DOHH2 (cell line): Measurements from ENCODE around the gene TVP23C.

Experiments
- H3F3A ChIP-seq: fragments of 200-600 bp; sonication (generic), shearing (Covaris generic); 2 replicates; pipeline ENCODE4 v1.6.0; 2016; ENCODE audit warnings: antibody characterized with exemption, mild to moderate bottlenecking; ENCODE audit not compliant: control insufficient read depth, insufficient read depth
- H3K27ac ChIP-seq: fragments of 200-600 bp; sonication (generic); 2 replicates; pipeline ENCODE4 v1.5.1; 2014; ENCODE audit warnings: low read depth, mild to moderate bottlenecking, low read length, moderate library complexity
- H3K27me3 ChIP-seq: fragments of 200-600 bp; sonication (generic); 2 replicates; pipeline ENCODE4 v1.6.1; 2014; ENCODE audit warnings: mild to moderate bottlenecking, low read length, mixed read lengths; ENCODE audit not compliant: control insufficient read depth
- H3K36me3 ChIP-seq: fragments of 200-600 bp; sonication (generic); 2 replicates; pipeline ENCODE4 v1.6.1; 2014; ENCODE audit warnings: mild to moderate bottlenecking, low read length, moderate library complexity, mixed read lengths; ENCODE audit not compliant: control insufficient read depth
- H3K4me1 ChIP-seq: fragments of 200-600 bp; sonication (generic); 2 replicates; pipeline ENCODE4 v1.6.1; 2014; ENCODE audit warnings: mild to moderate bottlenecking, low read length, mixed read lengths; ENCODE audit not compliant: control insufficient read depth
- H3K4me2 ChIP-seq: fragments of 200-600 bp; sonication (generic); 2 replicates; pipeline ENCODE4 v1.6.0; 2014; ENCODE audit warnings: mild to moderate bottlenecking, low read length, moderate library complexity
- H3K4me3 ChIP-seq: fragments of 200-600 bp; sonication (generic); 2 replicates; pipeline ENCODE4 v1.5.1; 2014; ENCODE audit warnings: mild to moderate bottlenecking, low read length, mixed read lengths
- H3K79me2 ChIP-seq: fragments of 200-600 bp; sonication (generic); 2 replicates; pipeline ENCODE4 v1.6.1; 2014; ENCODE audit warnings: mild to moderate bottlenecking, low read length, mixed read lengths; ENCODE audit not compliant: control insufficient read depth
- H3K9me2 ChIP-seq: fragments of 200-600 bp; sonication (generic); replicated peaks from 2 replicates; pipeline ENCODE4 v1.6.1; 2014; ENCODE audit warnings: mild to moderate bottlenecking, low read length, mixed read lengths; ENCODE audit not compliant: control insufficient read depth
- H3K9me3 ChIP-seq: fragments of 200-600 bp; sonication (generic); 2 replicates; pipeline ENCODE4 v1.6.1; 2014; ENCODE audit warnings: antibody characterized with exemption, low read length, mixed read lengths; ENCODE audit not compliant: control insufficient read depth, insufficient read depth
- H4K20me1 ChIP-seq: fragments of 200-600 bp; sonication (generic); 2 replicates; pipeline ENCODE4 v1.6.0; 2014; ENCODE audit warnings: low read depth, mild to moderate bottlenecking, antibody characterized with exemption, low read length, moderate library complexity; ENCODE audit not compliant: control insufficient read depth, insufficient read depth
- CTCF ChIP-seq: fragments of 200-600 bp; sonication (generic); IDR thresholded peaks from one replicate; pipeline ENCODE4 v1.5.1; 2014; ENCODE audit warnings: antibody characterized with exemption, mild to moderate bottlenecking, low read depth, low read length; ENCODE audit not compliant: poor library complexity, severe bottlenecking
- EZH2phosphoT487 ChIP-seq: fragments of 200-600 bp; sonication (generic); IDR thresholded peaks from 2 replicates; pipeline ENCODE4 v1.6.1; 2017; ENCODE audit warnings: borderline replicate concordance, mild to moderate bottlenecking, antibody characterized with exemption, low read length, moderate library complexity, mixed read lengths

The TVP23C gene

GRCh38 chr17:15516150-15516549 lies 47.1 kb downstream of the TVP23C start:
- no peak overlapping the region for H3K27ac ChIP-seq
- H4K20me1 ChIP-seq, result no peaks in the 10 kb centered on the region
- H3K9me2 ChIP-seq, result no peaks in the 10 kb centered on the region
- H3K9me3 ChIP-seq, result no peaks in the 10 kb centered on the region
- TF ChIP-seq CTCF (no peak), EZH2phosphoT487 (no peak)
- no peaks in the 10 kb centered on the region for H3K27me3 ChIP-seq
- H3K79me2 ChIP-seq, result no peaks in the 10 kb centered on the region
- no peaks in the 10 kb centered on the region for H3F3A ChIP-seq
- H3K4me1 ChIP-seq, result no peaks in the 10 kb centered on the region
- H3K4me2 ChIP-seq, result no peak overlapping the region
- no peak overlapping the region for H3K4me3 ChIP-seq
- no peaks in the 10 kb centered on the region for H3K36me3 ChIP-seq

DNA sequence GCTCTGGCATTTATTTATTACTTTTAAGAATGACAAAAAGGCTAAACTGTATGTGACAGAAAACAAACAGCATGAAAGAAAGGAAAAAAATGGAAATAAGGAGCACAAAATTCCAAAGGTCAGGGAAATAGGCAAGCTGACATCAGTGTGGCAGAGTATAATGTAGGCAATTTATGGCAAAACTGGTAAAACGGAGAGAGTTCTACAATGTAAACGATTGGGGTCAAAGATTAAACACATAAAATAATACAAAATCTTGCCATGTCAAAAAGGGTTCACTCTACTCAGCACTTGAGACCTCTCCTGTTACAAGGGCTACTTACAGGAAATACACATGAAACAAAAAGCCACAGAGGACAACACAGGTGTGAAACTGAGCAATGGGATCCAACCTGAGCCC lies 48.8 kb downstream of the TVP23C start:
- TF ChIP-seq EZH2phosphoT487 (no peak), CTCF (no peak)
- no peaks in the 10 kb centered on the region for H3K4me1 ChIP-seq
- H3K4me3 ChIP-seq, result no peak overlapping the region
- H3K36me3 ChIP-seq, result no peaks in the 10 kb centered on the region
- H3K9me3 ChIP-seq, result no peaks in the 10 kb centered on the region
- no peaks in the 10 kb centered on the region for H3K27me3 ChIP-seq
- H3K27ac ChIP-seq, result no peak overlapping the region
- no peaks in the 10 kb centered on the region for H3K9me2 ChIP-seq
- H3F3A ChIP-seq, result no peaks in the 10 kb centered on the region
- H3K4me2 ChIP-seq, result no peak overlapping the region
- H3K79me2 ChIP-seq, result no peaks in the 10 kb centered on the region
- H4K20me1 ChIP-seq, result no peaks in the 10 kb centered on the region

GRCh38 chr17:15513856-15514459 lies 49.3 kb downstream of the TVP23C start:
- H3K4me2 ChIP-seq, result no peak overlapping the region
- H3K36me3 ChIP-seq, result no peaks in the 10 kb centered on the region
- H3K79me2 ChIP-seq, result no peaks in the 10 kb centered on the region
- no peaks in the 10 kb centered on the region for H3K9me2 ChIP-seq
- no peaks in the 10 kb centered on the region for H3K9me3 ChIP-seq
- no peak for TF ChIP-seq EZH2phosphoT487
- no peak for TF ChIP-seq CTCF
- H3K27ac ChIP-seq, result no peak overlapping the region
- no peaks in the 10 kb centered on the region for H3F3A ChIP-seq
- no peaks in the 10 kb centered on the region for H4K20me1 ChIP-seq
- no peaks in the 10 kb centered on the region for H3K4me1 ChIP-seq
- no peak overlapping the region for H3K4me3 ChIP-seq
- no peaks in the 10 kb centered on the region for H3K27me3 ChIP-seq
